A549 treated with CORT108297 at 1 μM for 4 hours (cell line): ENCODE results near the gene SNHG17. TPM values are rescaled to one million over a fixed set of nuclear protein-coding genes. Genes with fewer than 3 reads are reported as not detected.

Experiments used
- total RNA-seq: library from RNA; stranded (reverse); fragments of 200-300 nt; extraction: Qiagen RNA extraction; gene quantifications from 5 replicates; pipeline ENCODE4 v1.2.3, GENCODE V29; 2022

Gene SNHG17
- 171 to 205 TPM (median 198 TPM) in 5 replicates for total RNA-seq

GRCh38 chr20:38434770-38435554 is at the start of gene SNHG17:
Gene SNHG17, minus strand, starts transcription at chr20:38435328.

GRCh38 chr20:38472513-38473366 is 37.6 kb upstream of the SNHG17 start, which contains the start of gene RALGAPB:
Gene RALGAPB, plus strand, starts transcription at chr20:38472843. Its CDS starts 15,590 bp downstream, at chr20:38488433.

Other genes with a start within 250 kb of the SNHG17 start
- gene KIAA1755, start 174.6 kb downstream of the SNHG17 start, total RNA-seq = 0.06 to 0.19 TPM (median 0.13 TPM) in 5 replicates
- not detected in 5 replicates for gene BPI, start 131.2 kb downstream of the SNHG17 start, total RNA-seq
- gene LBP, start 88.8 kb downstream of the SNHG17 start, total RNA-seq = 0.97 to 1.8 TPM (median 1.2 TPM) in 5 replicates
- gene RALGAPB, start 37.5 kb upstream of the SNHG17 start, total RNA-seq = 11.9 to 17.4 TPM (median 16.5 TPM) in 5 replicates
- gene ADIG, start 145.9 kb upstream of the SNHG17 start, total RNA-seq = not detected in 5 replicates
- gene ARHGAP40, start 166.5 kb upstream of the SNHG17 start, total RNA-seq = 0.02 TPM in 1 of 5 replicates, not detected in the others